H1 (cell line): ENCODE data around the gene HS3ST6. TPM values are rescaled to one million over a fixed set of nuclear protein-coding genes. Genes with fewer than 3 reads are reported as not detected.
A peak's percentile ranks its signal among the peaks of the same experiment; 100 is the strongest.

Experiments used
- CTCF ChIA-PET: fragments of 300-600 bp; sonication (Branson Sonifier 250); formaldehyde crosslinking; loops from one replicate; lab custom pipeline; 2021; ENCODE audit not compliant: partially characterized antibody; lab: Charles Lee
- POLR2A ChIA-PET: fragments of 300-600 bp; sonication (Branson Sonifier 250); formaldehyde crosslinking; loops from one replicate; lab custom pipeline; 2021; ENCODE audit warnings: inconsistent platforms; ENCODE audit not compliant: partially characterized antibody; lab: Charles Lee
- DNase-seq, 2 experiments: peaks; one replicate each; pipeline versions ENCODE4 v3.0.0 to v3.0.0-alpha.2; 2010 to 2022; ENCODE audit warnings: low spot score in 2 of 2, low read depth in 1 of 2, mixed read lengths in 1 of 2
- FAIRE-seq: peaks from 2 replicates; lab custom pipeline; 2011; peaks lifted over from hg19 to GRCh38; lab: Jason Lieb, UNC
- H2AFZ ChIP-seq: 2 replicates; pipeline ENCODE4 v1.8.1; 2012; ENCODE audit warnings: low read length, inconsistent platforms
- H2AK5ac ChIP-seq: 2 replicates; pipeline ENCODE4 v1.6.1; 2013; ENCODE audit warnings: low read depth, low read length
- H2BK120ac ChIP-seq: replicated peaks from 2 replicates; pipeline ENCODE3; 2013; ENCODE audit warnings: low read depth, low read length, inconsistent platforms
- H2BK12ac ChIP-seq: 2 replicates; pipeline ENCODE4 v1.6.1; 2013; ENCODE audit warnings: low read depth, low read length
- H2BK15ac ChIP-seq: 2 replicates; pipeline ENCODE4 v1.6.1; 2013; ENCODE audit warnings: low read length
- H2BK20ac ChIP-seq: 2 replicates; pipeline ENCODE4 v1.6.1; 2013; ENCODE audit warnings: low read length
- H2BK5ac ChIP-seq: 2 replicates; pipeline ENCODE4 v1.6.1; 2013; ENCODE audit warnings: low read depth, low read length
- H3K14ac ChIP-seq: 2 replicates; pipeline ENCODE4 v1.6.1; 2013; ENCODE audit warnings: inconsistent platforms; ENCODE audit not compliant: insufficient read length
- H3K18ac ChIP-seq: 2 replicates; pipeline ENCODE4 v1.6.1; 2013; ENCODE audit warnings: low read length; ENCODE audit errors: extremely low read depth
- H3K23ac ChIP-seq: 2 replicates; pipeline ENCODE4 v1.6.1; 2013; ENCODE audit warnings: inconsistent platforms; ENCODE audit not compliant: insufficient read length
- H3K23me2 ChIP-seq: 2 replicates; pipeline ENCODE4 v1.6.1; 2013; ENCODE audit warnings: low read depth, low read length
- H3K27ac ChIP-seq: 2 replicates; pipeline ENCODE4 v1.6.1; 2011; ENCODE audit warnings: low read depth, low read length, inconsistent platforms
- H3K27me3 ChIP-seq, 4 experiments: replicated peaks in 1 of 4; 1 replicate in 1 of 4; 2 replicates in 3 of 4; pipeline versions ENCODE4 v1.6.1 to v1.8.1; 2011 to 2013; ENCODE audit warnings: low read length in 3 of 4, mild to moderate bottlenecking in 3 of 4, inconsistent platforms in 2 of 4, mixed read lengths in 2 of 4, moderate library complexity in 1 of 4; ENCODE audit not compliant: control insufficient read depth in 3 of 4, insufficient read depth in 3 of 4; ENCODE audit errors: extremely low read depth in 1 of 4
- H3K36me3 ChIP-seq, 4 experiments: 2 replicates each; pipeline versions ENCODE4 v1.6.1 to v1.8.1; 2011 to 2013; ENCODE audit warnings: mild to moderate bottlenecking in 4 of 4, low read length in 3 of 4, moderate library complexity in 2 of 4, control low read depth in 1 of 4, inconsistent platforms in 1 of 4; ENCODE audit not compliant: insufficient read depth in 4 of 4, control insufficient read depth in 2 of 4
- H3K4ac ChIP-seq: replicated peaks from 2 replicates; pipeline ENCODE3; 2013; ENCODE audit warnings: low read length, low read depth, mixed read lengths, inconsistent platforms; ENCODE audit not compliant: insufficient read length
- H3K4me1 ChIP-seq, 4 experiments: replicated peaks in 1 of 4; 1 replicate in 1 of 4; 2 replicates in 3 of 4; pipeline versions ENCODE4 v1.6.1 to v1.8.1; 2011 to 2013; ENCODE audit warnings: low read length in 3 of 4, inconsistent platforms in 2 of 4, mixed read lengths in 1 of 4; ENCODE audit not compliant: insufficient read depth in 4 of 4, control insufficient read depth in 3 of 4
- H3K4me2 ChIP-seq, 2 experiments: 2 replicates each; pipeline versions ENCODE4 v1.6.1 to v1.8.1; 2011 to 2013; ENCODE audit warnings: low read depth in 2 of 2, low read length in 2 of 2, control low read depth in 1 of 2, inconsistent platforms in 1 of 2, mild to moderate bottlenecking in 1 of 2; ENCODE audit not compliant: insufficient read depth in 1 of 2
- H3K4me3 ChIP-seq, 4 experiments: fragments of 200-600, 300-600 bp in 1 of 4; sonication (generic), shearing (Covaris generic), sonication (Bioruptor Twin) in 1 of 4; 2 replicates each; pipeline versions ENCODE4 v1.5.1 to v1.8.1; 2011 to 2016; ENCODE audit warnings: low read length in 4 of 4, low read depth in 3 of 4, control low read depth in 2 of 4, inconsistent platforms in 2 of 4, mild to moderate bottlenecking in 2 of 4, mixed read lengths in 1 of 4, moderate library complexity in 1 of 4; ENCODE audit not compliant: insufficient read depth in 2 of 4; ENCODE audit errors: extremely low read depth in 1 of 4
- H3K56ac ChIP-seq: replicated peaks from 2 replicates; pipeline ENCODE3; 2013; ENCODE audit warnings: low read depth, mild to moderate bottlenecking, mixed read lengths, low read length, inconsistent platforms; ENCODE audit not compliant: insufficient read length
- H3K79me1 ChIP-seq: 2 replicates; pipeline ENCODE4 v1.6.1; 2013; ENCODE audit warnings: low read depth, low read length, control low read depth
- H3K79me2 ChIP-seq, 2 experiments: 2 replicates each; pipeline versions ENCODE4 v1.6.1 to v1.8.1; 2012 to 2013; ENCODE audit warnings: low read length in 2 of 2, mild to moderate bottlenecking in 2 of 2, inconsistent platforms in 1 of 2; ENCODE audit not compliant: insufficient read depth in 2 of 2, control insufficient read depth in 1 of 2
- H3K9ac ChIP-seq, 4 experiments: replicated peaks in 1 of 4; 1 replicate in 1 of 4; 2 replicates in 3 of 4; pipeline versions ENCODE4 v1.6.1 to v1.8.1; 2011 to 2013; ENCODE audit warnings: low read depth in 3 of 4, low read length in 3 of 4, control low read depth in 2 of 4, mild to moderate bottlenecking in 2 of 4, moderate library complexity in 2 of 4, inconsistent platforms in 1 of 4; ENCODE audit errors: extremely low read depth in 1 of 4
- H3K9me3 ChIP-seq, 2 experiments: 2 replicates each; pipeline versions ENCODE4 v1.6.1 to v1.8.1; 2012 to 2013; ENCODE audit warnings: mild to moderate bottlenecking in 2 of 2, moderate library complexity in 2 of 2, control low read depth in 1 of 2, inconsistent platforms in 1 of 2, low read depth in 1 of 2, low read length in 1 of 2, mixed read lengths in 1 of 2; ENCODE audit not compliant: insufficient read depth in 2 of 2
- H4K20me1 ChIP-seq, 2 experiments: replicated peaks in 1 of 2; 2 replicates each; pipeline versions ENCODE3 to v1.8.1; 2011 to 2013; ENCODE audit warnings: inconsistent platforms in 2 of 2, low read length in 2 of 2, mild to moderate bottlenecking in 1 of 2; ENCODE audit not compliant: insufficient read depth in 2 of 2, control insufficient read depth in 1 of 2
- H4K5ac ChIP-seq: 2 replicates; pipeline ENCODE4 v1.6.1; 2013; ENCODE audit warnings: low read length, low read depth, mixed read lengths, inconsistent platforms; ENCODE audit not compliant: insufficient read length
- H4K8ac ChIP-seq: 2 replicates; pipeline ENCODE4 v1.8.0; 2013; ENCODE audit warnings: mild to moderate bottlenecking, moderate library complexity, low read length, inconsistent platforms; ENCODE audit not compliant: insufficient read depth; ENCODE audit errors: extremely low read depth
- H4K91ac ChIP-seq: replicated peaks from 2 replicates; pipeline ENCODE3; 2013; ENCODE audit warnings: low read length, mixed read lengths, inconsistent platforms; ENCODE audit not compliant: insufficient read length
- CHD2 ChIP-seq: IDR thresholded peaks from 2 replicates; pipeline ENCODE4 v1.6.1; 2012; ENCODE audit warnings: low read length, improper control_type of control experiment
- whole genome bisulfite sequencing, 2 experiments: shearing (Covaris generic) in 1 of 2; methylation state at CpG; one replicate each; pipeline versions ENCODE4 v1.1.6 to v1.1.7; 2013 to 2015; ENCODE audit warnings: low lambda C conversion rate in 2 of 2, mixed read lengths in 2 of 2, inconsistent platforms in 1 of 2, low coverage in 1 of 2, missing lambda C conversion rate in 1 of 2; ENCODE audit not compliant: insufficient replicate concordance in 2 of 2, insufficient coverage in 1 of 2, insufficient read length in 1 of 2; ENCODE audit errors: extremely low coverage in 1 of 2, missing lambda C conversion rate in 1 of 2; 5-methylcytosine and 5-hydroxymethylcytosine counted together
- polyA plus RNA-seq, 7 experiments: library from polyadenylated mRNA; depleted of rRNA in 3 of 7; stranded (reverse) in 5 of 7; unstranded in 2 of 7; fragments of >200 nt in 5 of 7; fragments of 200-250 nt in 2 of 7; gene quantifications; 1 replicate in 5 of 7; 2 replicates in 1 of 7; 4 replicates in 1 of 7; pipeline versions ENCODE4 v1.2.1 to v1.2.3, GENCODE V29; 2011 to 2013; ENCODE audit warnings: missing spikeins in 2 of 7, mixed read lengths in 2 of 7
- total RNA-seq: library from RNA; stranded (reverse); fragmentation: NEBNext Ultra II Directional; extraction: Animal tissue kit (Norgen Biotek cat#: 25700); gene quantifications from 2 replicates; pipeline ENCODE4 v1.2.1, GENCODE V29; 2021
- TF ChIP-seq, protein P1 (sequence below), 3 experiments: IDR thresholded peaks; 1 replicate in 2 of 3; 2 replicates in 1 of 3; pipeline versions ENCODE4 v1.5.1 to v1.6.1; 2011; ENCODE audit warnings: low read length in 3 of 3, mild to moderate bottlenecking in 3 of 3, inconsistent platforms in 2 of 3, low read depth in 1 of 3, moderate library complexity in 1 of 3; ENCODE audit not compliant: insufficient read depth in 1 of 3; ENCODE audit errors: control extremely low read depth in 1 of 3

HS3ST6 gene
- total and polyA plus RNA-seq, 2 of the 8 experiments (the other 6 are each of a cell fraction or from before 2014, with no cell fraction given) = 0.36 to 0.39 TPM

DNA sequence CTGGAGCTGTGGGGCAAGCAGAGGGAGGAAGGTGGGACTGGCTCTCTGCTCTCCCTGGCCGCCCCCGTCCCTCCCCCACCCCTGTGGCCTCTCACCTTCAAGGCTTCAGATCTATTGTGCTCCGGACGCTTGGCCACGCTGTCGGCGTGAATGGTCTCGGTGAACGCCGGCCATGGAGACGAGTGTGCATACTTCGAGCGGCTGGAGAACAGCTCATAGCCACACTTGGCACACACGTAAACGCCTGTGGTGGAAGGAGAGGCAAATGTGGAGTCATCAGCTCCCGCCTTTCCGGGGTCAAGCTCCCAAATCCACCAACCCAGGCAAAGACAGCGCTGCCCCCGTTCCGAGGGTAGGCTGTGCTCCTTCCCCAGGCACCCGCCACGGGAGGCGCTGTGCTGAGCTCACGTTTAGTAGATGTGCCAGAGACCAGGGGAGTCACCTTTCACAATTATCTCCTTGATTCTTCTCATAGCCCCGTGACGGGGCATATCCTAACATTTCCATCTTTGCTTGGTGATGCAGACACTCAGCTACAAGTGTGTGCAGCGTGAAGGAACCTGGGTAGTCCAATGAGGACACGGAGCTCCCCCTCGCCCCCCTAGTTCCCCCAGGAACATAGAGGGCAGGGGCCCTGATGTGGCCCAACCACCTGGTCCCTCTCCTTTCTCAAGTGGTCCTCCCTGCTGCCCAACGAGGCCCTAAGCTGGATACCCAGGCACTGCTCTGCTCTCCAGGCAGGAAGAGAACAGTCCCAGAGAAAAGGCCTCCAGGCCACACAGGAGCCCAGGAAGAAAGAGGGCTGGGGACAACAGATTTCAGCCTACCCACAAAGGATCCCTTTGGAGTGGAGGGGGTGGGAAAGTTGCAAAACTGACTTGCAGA, 23.2 kb upstream of the HS3ST6 start:
- Histone ChIP-seq H3K4me1 (peaks cover 0 to 9% (median 6%) of the 10 kb centered on the region in 4 experiments; a peak in 5 of 7 replicates), H3K23me2 (peaks cover 6% of the 10 kb centered on the region; the same call in 1 of the 2 replicates), H3K27me3 (peaks cover 0 to 2% (median 0%) of the 10 kb centered on the region in 4 experiments; a peak in 1 of 7 replicates), H2BK20ac (no peak overlapping the region), H3K4me2 (peak overlapping the region; percentile 71 to 89; a peak in 3 of 4 replicates), H3K79me1 (no peaks in the 10 kb centered on the region), H2BK5ac (no peak overlapping the region), H3K56ac (no peak overlapping the region), H3K27ac (no peak overlapping the region), H3K14ac (no peak overlapping the region), H3K36me3 (peaks cover 4 to 12% (median 8%) of the 10 kb centered on the region in 4 experiments; a peak in 5 of 8 replicates), H4K5ac (no peak overlapping the region), H3K79me2 (no peaks in the 10 kb centered on the region), H3K4ac (no peak overlapping the region), H3K9ac (no peak overlapping the region), H4K20me1 (peaks cover 0 to 4% of the 10 kb centered on the region in 2 experiments), H4K8ac (peak overlapping the region; percentile 36), H2AK5ac (no peak overlapping the region), H2AFZ (no peak overlapping the region), H3K18ac (no peak overlapping the region), H2BK15ac (no peak overlapping the region), H2BK120ac (no peak overlapping the region), H3K23ac (no peak overlapping the region), H3K4me3 (no peak overlapping the region; a peak in 1 of 8 replicates), H2BK12ac (no peak overlapping the region), H4K91ac (no peak overlapping the region), H3K9me3 (no peaks in the 10 kb centered on the region)
- ChIA-PET POLR2A (interaction anchor here (0.8 to 11.7 kb wide), 7 partner anchors 9 to 49 kb away, joined by 3 to 336 read pairs (median 3); partner anchors contain the start of genes GFER, NDUFB10, RNF151 and RPL3L), CTCF (interaction anchor here (0.6 to 6.3 kb wide), 19 partner anchors 10 to 812 kb away, joined by 3 to 62 read pairs (median 5); partner anchors contain the start of genes MEIOB and RPL3L)
- 84% methylated on average over 28 of the region's 30 CpGs; no CpG with 5 or more reads in 1 of the 2 experiments for WGBS, 2 experiments
- DNase-seq (no peak), FAIRE-seq (no peak)
- no peak for TF ChIP-seq CHD2
- TF ChIP-seq, protein P1, sequence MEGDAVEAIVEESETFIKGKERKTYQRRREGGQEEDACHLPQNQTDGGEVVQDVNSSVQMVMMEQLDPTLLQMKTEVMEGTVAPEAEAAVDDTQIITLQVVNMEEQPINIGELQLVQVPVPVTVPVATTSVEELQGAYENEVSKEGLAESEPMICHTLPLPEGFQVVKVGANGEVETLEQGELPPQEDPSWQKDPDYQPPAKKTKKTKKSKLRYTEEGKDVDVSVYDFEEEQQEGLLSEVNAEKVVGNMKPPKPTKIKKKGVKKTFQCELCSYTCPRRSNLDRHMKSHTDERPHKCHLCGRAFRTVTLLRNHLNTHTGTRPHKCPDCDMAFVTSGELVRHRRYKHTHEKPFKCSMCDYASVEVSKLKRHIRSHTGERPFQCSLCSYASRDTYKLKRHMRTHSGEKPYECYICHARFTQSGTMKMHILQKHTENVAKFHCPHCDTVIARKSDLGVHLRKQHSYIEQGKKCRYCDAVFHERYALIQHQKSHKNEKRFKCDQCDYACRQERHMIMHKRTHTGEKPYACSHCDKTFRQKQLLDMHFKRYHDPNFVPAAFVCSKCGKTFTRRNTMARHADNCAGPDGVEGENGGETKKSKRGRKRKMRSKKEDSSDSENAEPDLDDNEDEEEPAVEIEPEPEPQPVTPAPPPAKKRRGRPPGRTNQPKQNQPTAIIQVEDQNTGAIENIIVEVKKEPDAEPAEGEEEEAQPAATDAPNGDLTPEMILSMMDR (IDR thresholded peaks at IDR 0.05; ENCODE audit: control extremely low read depth in 1 of 3, insufficient read depth in 1 of 3, low read depth in 1 of 3, low read length in 3 of 3) = peak; percentile 36 to 66 (median 53)
